ENCODE measurements around the gene CCDC169.
"Not testable (repeated sequence)": the region's sequence is repeated elsewhere in the genome, so short reads cannot be mapped to it uniquely, and the experiment has no call there.

CCDC169 gene

DNA sequence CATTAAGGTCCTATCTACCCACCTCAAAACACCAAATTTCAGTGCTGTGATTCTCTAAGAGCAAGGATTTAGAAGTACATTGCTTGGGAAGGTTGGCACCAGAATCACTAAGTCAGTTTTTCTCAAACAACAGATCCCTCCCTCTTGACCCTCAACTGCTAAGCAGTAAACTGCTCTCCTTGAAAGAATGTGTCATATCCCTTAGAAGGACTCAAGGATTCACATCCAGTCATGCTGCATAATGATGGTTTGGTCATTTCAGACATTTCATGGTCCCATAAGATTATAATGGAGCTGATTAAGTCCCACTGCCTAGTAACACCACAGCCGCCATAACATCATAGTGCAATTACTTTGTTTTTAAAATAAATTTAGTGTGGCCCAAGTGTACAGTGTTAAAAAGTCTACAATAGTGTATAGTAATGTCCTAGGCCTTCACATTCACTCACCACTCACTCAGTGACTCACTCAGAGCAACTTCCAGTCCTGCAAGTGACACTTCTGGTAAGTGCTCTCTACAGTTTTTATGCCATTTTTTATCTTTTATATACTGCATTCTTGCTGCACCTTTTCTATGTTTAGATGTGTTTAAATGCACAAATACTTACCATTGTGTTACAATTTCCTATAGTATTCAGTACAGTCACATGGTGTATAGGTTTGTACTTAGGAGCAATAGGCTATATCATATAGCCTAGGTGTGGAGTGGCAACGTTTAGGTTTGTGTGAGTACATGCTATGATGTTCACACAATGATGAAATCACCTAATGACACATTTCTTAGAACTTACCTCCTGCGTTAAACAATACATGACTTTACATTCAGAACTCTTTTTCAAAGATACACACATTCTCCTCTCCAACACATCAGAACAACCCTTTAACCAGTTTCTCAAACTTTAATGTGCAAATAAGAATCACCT is 15.7 kb upstream of the CCDC169 start:
- no peak overlapping the region for H3K9ac ChIP-seq
- H3K27ac ChIP-seq: no peak overlapping the region
- no peak overlapping the region for H2AFZ ChIP-seq
- TF ChIP-seq, protein P1, sequence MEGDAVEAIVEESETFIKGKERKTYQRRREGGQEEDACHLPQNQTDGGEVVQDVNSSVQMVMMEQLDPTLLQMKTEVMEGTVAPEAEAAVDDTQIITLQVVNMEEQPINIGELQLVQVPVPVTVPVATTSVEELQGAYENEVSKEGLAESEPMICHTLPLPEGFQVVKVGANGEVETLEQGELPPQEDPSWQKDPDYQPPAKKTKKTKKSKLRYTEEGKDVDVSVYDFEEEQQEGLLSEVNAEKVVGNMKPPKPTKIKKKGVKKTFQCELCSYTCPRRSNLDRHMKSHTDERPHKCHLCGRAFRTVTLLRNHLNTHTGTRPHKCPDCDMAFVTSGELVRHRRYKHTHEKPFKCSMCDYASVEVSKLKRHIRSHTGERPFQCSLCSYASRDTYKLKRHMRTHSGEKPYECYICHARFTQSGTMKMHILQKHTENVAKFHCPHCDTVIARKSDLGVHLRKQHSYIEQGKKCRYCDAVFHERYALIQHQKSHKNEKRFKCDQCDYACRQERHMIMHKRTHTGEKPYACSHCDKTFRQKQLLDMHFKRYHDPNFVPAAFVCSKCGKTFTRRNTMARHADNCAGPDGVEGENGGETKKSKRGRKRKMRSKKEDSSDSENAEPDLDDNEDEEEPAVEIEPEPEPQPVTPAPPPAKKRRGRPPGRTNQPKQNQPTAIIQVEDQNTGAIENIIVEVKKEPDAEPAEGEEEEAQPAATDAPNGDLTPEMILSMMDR (IDR thresholded peaks at IDR 0.05): no peak
- H3K36me3 ChIP-seq (ENCODE audit: control insufficient read depth, insufficient read depth, low read length): no peaks in the 10 kb centered on the region
- H3K9me3 ChIP-seq (ENCODE audit: control insufficient read depth, low read length): no peaks in the 10 kb centered on the region
- no peaks in the 10 kb centered on the region for H3K79me2 ChIP-seq
- H3K4me1 ChIP-seq: no peaks in the 10 kb centered on the region
- no peak overlapping the region for H3K4me3 ChIP-seq (ENCODE audit: low read depth, low read length)
- no peak overlapping the region for H3K4me2 ChIP-seq (ENCODE audit: low read length)
- no peaks in the 10 kb centered on the region for H3K27me3 ChIP-seq (ENCODE audit: control insufficient read depth, insufficient read depth, low read length)

DNA sequence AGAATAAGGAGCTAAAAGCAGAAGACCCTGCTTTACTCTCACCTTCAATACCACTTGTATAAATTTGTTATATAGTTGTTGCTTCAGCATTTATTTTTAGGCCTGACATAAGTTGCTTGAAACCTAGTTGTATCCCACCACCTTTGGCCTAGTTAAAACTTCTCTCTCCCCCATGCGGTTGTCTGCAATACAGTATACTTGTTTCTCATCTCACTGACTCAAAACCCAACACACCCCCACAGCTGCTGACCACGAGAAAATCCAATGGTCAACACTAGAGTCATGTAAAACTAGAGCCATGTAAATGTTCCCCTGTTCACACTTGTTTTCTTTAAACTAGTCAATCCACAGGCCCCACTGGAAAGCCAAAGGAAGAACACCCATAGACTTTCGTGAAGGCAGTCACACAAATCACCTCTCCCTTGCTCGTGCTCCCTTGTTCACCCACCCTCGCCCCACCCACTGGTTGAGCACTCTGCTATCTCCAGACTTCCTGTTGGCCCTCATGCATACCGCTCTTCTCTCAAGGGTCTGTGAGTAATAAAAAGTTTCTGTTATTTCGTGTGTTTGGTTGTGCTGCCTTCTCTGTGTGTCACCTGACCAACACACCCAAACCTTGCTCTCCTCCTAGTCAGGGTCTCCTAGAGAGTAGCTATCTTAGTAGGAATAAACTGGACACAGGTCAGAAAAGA is 12.9 kb upstream of the CCDC169 start:
- Histone ChIP-seq H3K4me3 (ENCODE audit: low read depth, low read length) (no peak overlapping the region), H3K9me3 (ENCODE audit: control insufficient read depth, low read length) (no peaks in the 10 kb centered on the region), H3K36me3 (ENCODE audit: control insufficient read depth, insufficient read depth, low read length) (no peaks in the 10 kb centered on the region), H3K4me1 (no peaks in the 10 kb centered on the region), H3K4me2 (ENCODE audit: low read length) (no peak overlapping the region), H3K79me2 (no peaks in the 10 kb centered on the region), H3K9ac (no peak overlapping the region), H3K27me3 (ENCODE audit: control insufficient read depth, insufficient read depth, low read length) (no peaks in the 10 kb centered on the region), H2AFZ (no peak overlapping the region), H3K27ac (no peak overlapping the region)
- TF ChIP-seq, protein P1 (IDR thresholded peaks at IDR 0.05): no peak

DNA sequence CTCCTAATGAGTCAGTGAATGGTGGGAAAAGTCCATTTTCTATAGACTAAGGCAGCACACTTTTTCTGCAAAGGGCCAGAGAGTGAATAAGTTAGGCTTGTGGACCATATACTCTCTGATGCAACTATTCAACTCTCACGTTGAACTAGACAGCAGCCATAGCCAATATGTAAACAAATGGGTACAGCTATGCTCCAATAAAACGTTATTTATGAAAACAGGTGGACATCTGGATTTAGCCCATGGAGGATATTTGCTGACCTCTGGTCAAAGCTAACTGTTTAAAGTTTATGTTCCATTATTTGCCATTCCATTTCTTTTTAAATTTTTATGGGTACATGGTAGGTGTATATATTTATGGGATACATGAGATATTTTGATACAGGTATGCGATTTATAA is 4.7 kb upstream of the CCDC169 start:
- H3K4me1 ChIP-seq: no peaks in the 10 kb centered on the region
- TF ChIP-seq, protein P1 (IDR thresholded peaks at IDR 0.05): no peak
- H2AFZ ChIP-seq: no peak overlapping the region
- no peaks in the 10 kb centered on the region for H3K79me2 ChIP-seq
- H3K9ac ChIP-seq: no peak overlapping the region
- H3K27ac ChIP-seq: no peak overlapping the region
- H3K4me3 ChIP-seq (ENCODE audit: low read depth, low read length): no peak overlapping the region
- H3K4me2 ChIP-seq (ENCODE audit: low read length): no peak overlapping the region
- H3K27me3 ChIP-seq (ENCODE audit: control insufficient read depth, insufficient read depth, low read length): no peaks in the 10 kb centered on the region
- H3K9me3 ChIP-seq (ENCODE audit: control insufficient read depth, low read length): no peaks in the 10 kb centered on the region
- H3K36me3 ChIP-seq (ENCODE audit: control insufficient read depth, insufficient read depth, low read length): no peaks in the 10 kb centered on the region

DNA sequence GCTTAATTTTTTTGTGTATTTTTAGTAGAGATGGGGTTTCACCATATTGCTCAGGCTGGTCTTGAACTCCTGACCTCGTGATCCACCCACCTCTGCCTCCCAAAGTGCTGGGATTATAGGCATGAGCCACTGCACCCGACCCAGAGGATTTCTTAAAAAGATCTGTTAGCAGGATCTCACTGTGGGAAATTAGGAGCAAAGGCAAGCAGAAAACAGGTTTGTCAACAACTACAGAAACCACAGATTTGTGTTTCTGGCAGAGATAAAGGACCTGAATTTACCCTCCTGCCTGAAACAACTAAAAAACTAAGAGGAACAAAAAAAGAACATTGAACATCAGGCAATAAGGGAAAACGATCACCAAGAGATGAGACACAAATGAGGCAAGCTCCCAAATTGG is 1.9 kb upstream of the CCDC169 start:
- H3K4me2 ChIP-seq (ENCODE audit: low read length); H3K9me3 ChIP-seq (ENCODE audit: control insufficient read depth, low read length); H3K4me1 ChIP-seq; H3K4me3 ChIP-seq (ENCODE audit: low read depth, low read length); H3K79me2 ChIP-seq; H3K27me3 ChIP-seq (ENCODE audit: control insufficient read depth, insufficient read depth, low read length); H2AFZ ChIP-seq; H3K36me3 ChIP-seq (ENCODE audit: control insufficient read depth, insufficient read depth, low read length); H3K27ac ChIP-seq; H3K9ac ChIP-seq: not testable (repeated sequence)

DNA sequence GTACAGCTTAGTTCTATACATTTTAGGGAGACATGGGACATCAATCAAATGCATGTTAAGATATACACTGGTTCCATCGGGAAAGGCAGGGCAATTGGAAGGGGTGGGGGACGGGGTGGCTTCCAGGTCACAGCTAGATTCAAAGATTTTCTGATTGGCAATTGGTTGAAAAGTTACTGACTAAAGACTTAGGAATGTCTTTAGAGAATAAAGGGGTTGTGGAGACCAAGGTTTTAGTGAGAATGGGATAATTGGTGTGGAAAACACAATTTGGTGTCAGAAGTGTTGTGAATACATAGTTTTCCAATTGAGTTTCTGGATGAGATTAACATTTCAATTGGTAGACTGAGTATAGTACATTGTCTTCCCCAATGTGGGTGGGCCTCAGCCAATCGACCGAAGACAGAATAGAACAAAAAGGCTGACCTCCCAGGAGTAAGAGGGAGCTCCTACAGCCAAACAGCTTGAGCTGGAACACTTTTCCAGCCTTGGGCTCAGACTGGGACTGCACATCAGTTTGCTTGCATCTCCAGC is 988 bp upstream of the CCDC169 start:
- peak overlapping the region; percentile 92 for H2AFZ ChIP-seq
- peak overlapping the region; percentile 94 for H3K4me2 ChIP-seq (ENCODE audit: low read length)
- TF ChIP-seq, protein P1 (IDR thresholded peaks at IDR 0.05): no peak
- no peaks in the 10 kb centered on the region for H3K4me1 ChIP-seq
- H3K36me3 ChIP-seq (ENCODE audit: control insufficient read depth, insufficient read depth, low read length): no peaks in the 10 kb centered on the region
- H3K27me3 ChIP-seq (ENCODE audit: control insufficient read depth, insufficient read depth, low read length): no peaks in the 10 kb centered on the region
- no peak overlapping the region for H3K27ac ChIP-seq
- H3K79me2 ChIP-seq: no peaks in the 10 kb centered on the region
- H3K4me3 ChIP-seq (ENCODE audit: low read depth, low read length): peak overlapping the region; percentile 58
- H3K9me3 ChIP-seq (ENCODE audit: control insufficient read depth, low read length): no peaks in the 10 kb centered on the region
- no peak overlapping the region for H3K9ac ChIP-seq
